Vagina (tissue), 2 donors: Measurements from ENCODE around the gene CCDC102B.

ENCODE experiments used
- CTCF ChIP-seq, 3 experiments: fragments of 450-650 bp in 2 of 3; fragments of 200-600 bp in 1 of 3; sonication (generic) in 1 of 3; IDR thresholded peaks; one replicate each; pipeline ENCODE4 v1.5.1; 2017 to 2019; ENCODE audit warnings: antibody characterized with exemption in 3 of 3, mild to moderate bottlenecking in 2 of 3, moderate library complexity in 2 of 3
- POLR2A ChIP-seq, 2 donors: fragments of 450-650 bp; IDR thresholded peaks; one replicate each; pipeline ENCODE4 v1.6.1; 2017; ENCODE audit warnings: antibody characterized with exemption in 2 of 2, mild to moderate bottlenecking in 2 of 2, moderate library complexity in 2 of 2
- POLR2AphosphoS5 ChIP-seq, 2 donors: sonication (generic); formaldehyde crosslinking; IDR thresholded peaks; one replicate each; pipeline ENCODE4 v1.9.0; 2017; ENCODE audit warnings: antibody characterized with exemption in 2 of 2, mild to moderate bottlenecking in 2 of 2, low read depth in 1 of 2; ENCODE audit not compliant: insufficient read depth in 1 of 2

GRCh38 chr18:68962623-68963022 is 164.7 kb downstream of the CCDC102B start:
- TF ChIP-seq CTCF (IDR thresholded peaks at IDR 0.05) (no peak), POLR2A (IDR thresholded peaks at IDR 0.05) (no peak), POLR2AphosphoS5 (IDR thresholded peaks at IDR 0.05; ENCODE audit: insufficient read depth in 1 of 2, low read depth in 1 of 2) (no peak)
